Measurements from ENCODE around the gene AGAP1. TPM values are rescaled to one million over a fixed set of nuclear protein-coding genes. Genes with fewer than 3 reads are reported as not detected.

AGAP1 gene
- total RNA-seq, 1 experiment from 2014 or later, result 25.8 TPM

DNA sequence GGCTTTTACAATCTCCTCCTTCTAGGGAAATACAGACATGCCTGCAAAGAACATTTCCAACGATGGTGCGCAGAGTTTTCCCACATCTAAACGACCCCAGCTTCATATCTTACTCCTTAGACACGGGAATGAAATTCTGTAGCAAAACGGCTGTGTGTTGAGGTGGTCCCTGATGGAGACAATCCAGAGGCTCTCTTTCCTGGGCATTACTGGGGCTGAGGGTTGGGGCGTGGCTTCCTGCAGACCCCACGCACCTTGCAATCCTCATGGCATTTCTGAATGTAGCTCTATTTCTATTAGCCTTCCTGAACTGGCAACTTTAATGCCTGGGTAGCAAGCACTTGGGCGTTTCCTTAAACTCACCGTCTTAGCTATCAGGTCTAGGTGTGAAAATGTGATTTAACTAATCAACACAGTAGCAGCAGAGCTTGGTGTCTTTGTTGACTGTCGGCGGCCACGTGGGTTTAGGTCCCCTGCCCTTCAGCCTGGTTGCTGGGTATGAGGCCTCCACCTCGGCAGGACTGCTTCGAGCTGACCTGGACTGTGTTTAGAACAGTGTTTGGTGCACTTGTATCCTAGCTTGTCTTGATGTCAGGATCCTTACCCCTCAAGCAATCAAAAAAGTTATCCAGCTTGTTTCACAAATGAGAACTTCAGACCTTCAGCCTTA lies 431.5 kb downstream of the AGAP1 start:
- no peak overlapping the region for H2BK20ac ChIP-seq (ENCODE audit: low read depth, low read length, poor library complexity, severe bottlenecking)
- no peak overlapping the region for H3K4me2 ChIP-seq (ENCODE audit: insufficient read depth, insufficient read length, low read length)
- no peak overlapping the region for H3K23ac ChIP-seq (ENCODE audit: insufficient read length, low read depth, low read length)
- no peaks in the 10 kb centered on the region for H3K9me3 Mint-ChIP-seq
- no peaks in the 10 kb centered on the region for H3K27me3 Mint-ChIP-seq (ENCODE audit: low read depth)
- no peak overlapping the region for H4K5ac ChIP-seq (ENCODE audit: insufficient read length, low read depth, low read length)
- H3K27me3 ChIP-seq (ENCODE audit: insufficient read depth, low read length), result no peaks in the 10 kb centered on the region
- H3K36me3 Mint-ChIP-seq (ENCODE audit: insufficient read depth in 1 of 3, low read depth in 3 of 3), result peaks cover 0 to 1% (median 0%) of the 10 kb centered on the region in 3 experiments; a peak in 1 of 7 replicates
- H3K79me2 ChIP-seq (ENCODE audit: insufficient read depth, low read length), result no peaks in the 10 kb centered on the region
- no CpG with 5 or more reads among the region's 14 CpGs for WGBS (ENCODE audit: extremely low coverage, insufficient read length, low lambda C conversion rate)
- H2BK120ac ChIP-seq (ENCODE audit: low read depth, low read length, poor library complexity, severe bottlenecking), result no peak overlapping the region
- H3K23me2 ChIP-seq (ENCODE audit: insufficient read length, low read depth, low read length, poor library complexity, severe bottlenecking), result no peaks in the 10 kb centered on the region
- H3K14ac ChIP-seq (ENCODE audit: insufficient read depth, low read length), result no peak overlapping the region
- H3K4me3 Mint-ChIP-seq, result no peak overlapping the region
- H3K4me1 ChIP-seq (ENCODE audit: insufficient read depth, low read length), result 0 out of 2 replicates have a peak, but pooled peaks cover 2% of the 10 kb centered on the region
- no peaks in the 10 kb centered on the region for H3K9me3 ChIP-seq (ENCODE audit: control insufficient read depth, low read depth, low read length)
- H3K9ac ChIP-seq (ENCODE audit: extremely low read depth, insufficient read length, low read length), result no peak overlapping the region
- no peak for TF ChIP-seq CTCF (conservative IDR thresholded peaks at IDR 0.05)
- H2BK15ac ChIP-seq (ENCODE audit: low read depth, low read length), result no peak overlapping the region
- no peak overlapping the region for H4K91ac ChIP-seq (ENCODE audit: insufficient read length, low read depth, low read length)
- H2BK5ac ChIP-seq (ENCODE audit: insufficient read length, low read length), result no peak overlapping the region
- H3K4me1 Mint-ChIP-seq, result peaks cover 15% of the 10 kb centered on the region in 2 experiments
- H2BK12ac ChIP-seq (ENCODE audit: insufficient read length, low read depth, low read length), result no peak overlapping the region
- no peak overlapping the region for H2AK5ac ChIP-seq (ENCODE audit: insufficient read length, low read length)
- H3K27ac Mint-ChIP-seq, result no peak overlapping the region; a peak in 1 of 7 replicates
- no peak overlapping the region for H3K4ac ChIP-seq (ENCODE audit: low read depth, low read length)
- no peak overlapping the region for H2AFZ ChIP-seq (ENCODE audit: low read length)
- no peak overlapping the region for H3T11ph ChIP-seq (ENCODE audit: low read length)
- no peaks in the 10 kb centered on the region for H3K79me1 ChIP-seq (ENCODE audit: insufficient read depth, low read depth, low read length, poor library complexity, severe bottlenecking)
- H4K8ac ChIP-seq (replicated peaks; ENCODE audit: insufficient read length, low read depth, low read length), result no peak overlapping the region
- H3K18ac ChIP-seq (ENCODE audit: insufficient read length, low read depth, low read length), result no peak overlapping the region
- H4K20me1 ChIP-seq (ENCODE audit: control insufficient read depth, insufficient read depth, insufficient read length), result no peaks in the 10 kb centered on the region
- no peak for DNase-seq
- H3K56ac ChIP-seq (ENCODE audit: insufficient read length, low read depth, low read length), result no peak overlapping the region
- no peak overlapping the region for H3K27ac ChIP-seq (ENCODE audit: insufficient read length, low read depth, low read length)

Measured in H9 (cell line).